ENCODE measurements around the gene NAT14.
"Not testable (repeated sequence)": the region's sequence is repeated elsewhere in the genome, so short reads cannot be mapped to it uniquely, and the experiment has no call there.

Gene NAT14

DNA sequence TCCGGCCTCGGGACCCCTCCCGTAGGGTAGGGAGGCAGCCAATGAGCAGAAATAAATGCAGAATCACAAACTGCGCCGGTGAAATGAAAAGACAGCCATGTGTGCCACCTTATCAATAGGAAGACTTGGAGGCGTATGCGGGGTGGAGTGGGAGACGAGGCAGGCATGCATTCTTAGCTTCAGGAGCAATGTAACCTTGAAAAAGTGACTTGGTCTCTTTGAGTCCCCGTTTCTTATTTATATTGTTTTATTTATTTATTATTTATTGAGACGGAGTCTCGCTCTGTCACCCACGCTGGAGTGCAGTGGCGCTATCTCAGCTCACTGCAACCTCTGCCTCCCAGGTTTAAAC, 19.2 kb downstream of the NAT14 start:
- no peak for DNase-seq

GRCh38 chr19:55504981-55505380, 20.0 kb downstream of the NAT14 start:
- no peak for DNase-seq

- DNase-seq, result no peak
Measured at GRCh38 chr19:55508120-55508519, 23.1 kb downstream of the NAT14 start.

DNA sequence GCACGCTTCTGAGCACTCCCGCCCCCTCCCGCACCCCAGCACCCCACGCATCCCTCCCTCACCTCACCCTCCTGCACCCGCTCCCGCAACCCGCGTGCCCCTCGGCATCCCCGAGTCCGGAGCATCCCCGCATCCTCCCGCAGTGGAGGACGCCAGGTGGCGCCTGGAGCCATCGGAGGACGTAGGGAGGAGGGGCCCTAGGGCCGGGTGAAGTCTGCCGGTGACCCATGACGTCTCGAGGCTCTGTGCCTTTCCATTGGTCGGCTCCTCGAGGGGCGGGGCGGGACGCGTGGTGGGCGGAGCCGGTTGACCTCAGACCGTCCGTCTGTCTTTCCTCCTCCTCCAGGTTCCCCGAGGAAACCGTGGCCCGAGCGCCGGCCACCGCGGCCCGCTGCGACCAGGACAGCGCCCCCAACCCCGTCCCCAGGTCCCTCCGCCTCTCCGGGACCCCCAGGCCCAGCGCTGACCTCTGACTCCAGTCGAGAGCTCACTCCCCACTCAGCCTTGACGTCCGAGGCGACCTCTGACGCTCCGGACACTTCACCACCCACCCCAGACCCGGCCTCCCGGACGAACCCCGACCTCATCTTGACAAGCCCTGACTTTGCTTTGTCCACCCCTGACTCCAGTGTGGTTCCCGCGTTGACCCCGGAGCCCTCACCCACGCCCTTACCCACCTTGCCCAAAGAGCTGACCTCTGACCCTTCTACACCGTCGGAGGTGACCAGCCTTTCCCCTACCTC, 32.1 kb downstream of the NAT14 start:
- DNase-seq, result peak; percentile 83

DNA sequence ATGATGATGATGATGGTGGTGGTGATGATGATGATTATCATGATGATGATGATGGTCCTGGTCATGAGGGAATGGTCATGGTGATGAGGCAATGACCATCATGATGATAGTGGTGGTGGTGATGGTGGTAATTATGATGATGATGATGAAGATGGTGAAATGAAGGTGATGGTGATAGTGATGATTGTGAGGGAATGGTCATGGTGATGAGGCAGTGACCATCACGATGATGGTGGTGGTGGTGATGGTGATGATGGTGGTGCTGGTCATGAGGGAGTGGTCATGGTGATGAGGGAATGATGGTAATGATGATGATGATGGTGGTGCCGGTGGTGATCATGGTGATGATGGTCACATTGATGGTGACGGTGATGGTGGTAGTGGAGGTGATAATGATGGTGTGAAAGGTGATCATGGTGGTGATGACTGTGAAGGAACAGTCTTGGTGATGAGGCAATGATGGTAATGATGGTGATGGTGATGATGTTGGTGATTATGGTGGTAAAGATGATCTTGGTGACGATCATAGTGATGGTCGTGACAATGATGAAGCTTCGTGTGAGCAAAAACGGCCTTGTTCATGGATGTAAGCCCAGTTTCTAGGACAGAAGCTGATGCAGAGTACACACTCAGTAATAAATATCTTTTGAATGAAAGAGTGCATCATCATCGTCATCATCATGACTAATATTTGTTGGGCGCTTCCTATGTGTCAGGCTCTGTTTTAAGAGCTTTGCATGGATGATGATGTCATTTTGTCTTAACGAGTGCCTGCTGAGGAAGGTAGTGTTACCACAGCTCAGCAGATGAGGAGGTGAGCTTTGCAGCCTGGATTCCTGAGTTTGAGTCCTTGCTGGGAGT, 34.7 kb downstream of the NAT14 start:
- no peak for DNase-seq

GRCh38 chr19:55520691-55521292, 35.8 kb downstream of the NAT14 start:
- DNase-seq, result no peak

- DNase-seq, result no peak
Measured at GRCh38 chr19:55525289-55526101, 40.5 kb downstream of the NAT14 start.

GRCh38 chr19:55526216-55527196, 41.5 kb downstream of the NAT14 start:
- DNase-seq, result no peak

DNA sequence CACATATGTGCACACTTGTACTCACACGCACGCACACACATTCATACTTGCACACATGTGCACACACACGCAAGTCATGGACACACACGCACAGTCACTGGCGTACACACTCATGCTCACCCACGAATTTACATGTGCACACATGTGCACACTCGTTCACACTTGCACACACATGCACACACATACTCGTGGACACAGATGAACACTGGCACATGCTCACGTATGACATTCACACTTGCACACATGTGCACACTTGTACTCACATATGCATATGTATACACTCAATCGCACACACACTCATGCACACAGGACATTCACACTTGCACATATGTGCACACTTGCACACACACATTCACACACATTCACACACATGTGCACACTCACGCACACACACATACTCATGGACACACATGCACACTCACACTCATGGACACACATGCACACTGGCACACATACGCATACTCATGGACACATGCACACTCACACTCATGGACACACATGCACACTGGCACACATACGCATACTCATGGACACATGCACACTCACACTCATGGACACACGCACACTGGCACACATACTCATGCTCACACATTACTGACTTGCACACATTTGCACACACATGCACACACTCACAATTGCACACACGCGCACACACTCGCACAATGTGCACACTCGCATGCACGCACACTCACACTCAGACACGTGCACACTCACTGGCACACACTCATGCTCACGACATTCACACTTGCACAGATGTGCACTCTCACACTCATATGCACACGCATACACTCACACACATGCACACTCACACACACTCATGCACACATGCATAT, 42.4 kb downstream of the NAT14 start:
- DNase-seq, result no peak

DNA sequence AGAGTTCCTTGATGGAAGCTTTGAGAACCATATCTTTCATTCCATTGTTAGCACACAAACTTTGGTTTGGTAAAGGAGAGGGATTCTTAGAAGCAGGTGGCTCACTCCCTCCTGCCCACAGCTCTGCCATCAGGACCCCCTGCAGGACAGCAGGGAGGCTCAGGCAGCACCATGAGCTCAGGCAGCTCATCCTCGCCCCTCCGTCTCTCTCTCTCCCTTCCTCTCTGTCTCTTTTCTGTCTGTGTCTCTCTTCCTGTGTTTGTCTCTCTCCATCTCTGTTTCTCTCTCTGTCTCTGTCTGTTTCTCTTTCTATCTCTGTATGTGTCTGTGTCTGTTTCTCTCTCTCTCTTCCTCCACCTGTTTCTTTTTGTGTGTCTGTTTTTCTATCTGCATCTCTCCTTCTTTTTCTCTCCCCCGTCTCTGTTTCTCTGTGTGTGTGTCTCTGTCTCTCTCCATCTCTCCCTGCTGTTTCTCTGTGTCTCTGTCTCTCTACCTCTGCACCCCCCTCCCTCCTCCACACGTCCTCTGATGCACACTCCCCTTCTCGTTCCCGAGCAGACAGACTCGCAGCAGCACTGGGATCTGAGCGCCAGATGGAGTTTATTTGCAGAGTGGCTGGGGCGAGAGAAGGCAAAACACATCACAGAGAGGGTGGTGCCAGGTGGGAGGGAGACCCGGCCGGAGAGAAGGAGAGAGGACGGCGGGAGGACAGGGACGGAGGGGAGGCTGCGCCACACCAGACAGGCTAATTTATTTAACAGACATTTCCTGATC, 43.2 kb downstream of the NAT14 start:
- DNase-seq, result no peak

GRCh38 chr19:55529636-55530234, 44.7 kb downstream of the NAT14 start:
- no peak for DNase-seq

GRCh38 chr19:55530996-55531395, 46.0 kb downstream of the NAT14 start:
- DNase-seq, result no peak

DNA sequence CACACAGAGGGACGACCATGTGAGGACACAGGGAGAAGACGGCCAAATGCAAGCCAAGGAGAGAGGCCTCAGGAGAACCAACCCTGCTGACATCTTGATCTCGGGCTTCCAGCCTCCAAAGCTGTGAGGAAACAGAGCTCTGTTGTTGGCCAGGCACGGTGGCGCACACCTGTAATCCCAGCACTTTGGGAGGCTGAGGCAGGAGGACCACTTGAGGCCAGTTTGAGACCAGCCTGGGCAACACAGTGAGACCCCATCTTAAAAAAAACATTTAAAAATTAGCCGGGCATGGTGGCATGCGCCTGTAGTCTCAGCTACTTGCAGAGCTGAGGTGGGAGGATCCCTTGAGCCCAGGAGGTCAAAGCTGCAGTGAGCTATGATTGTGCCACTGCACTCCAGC, 49.3 kb downstream of the NAT14 start:
- not testable (repeated sequence) for DNase-seq

GRCh38 chr19:55535173-55535964, 50.4 kb downstream of the NAT14 start:
- DNase-seq, result no peak

- DNase-seq, result no peak
Measured at GRCh38 chr19:55535965-55536350, 51.0 kb downstream of the NAT14 start.

GRCh38 chr19:55536366-55536765, 51.4 kb downstream of the NAT14 start:
- no peak for DNase-seq
